ENCODE measurements around the gene CHCHD6. TPM values are rescaled to one million over a fixed set of nuclear protein-coding genes. Genes with fewer than 3 reads are reported as not detected.

Gene CHCHD6
- total and polyA plus RNA-seq, 2 of the 4 experiments (the other 2 are of a cell fraction) = 18.8 to 28.9 TPM

DNA sequence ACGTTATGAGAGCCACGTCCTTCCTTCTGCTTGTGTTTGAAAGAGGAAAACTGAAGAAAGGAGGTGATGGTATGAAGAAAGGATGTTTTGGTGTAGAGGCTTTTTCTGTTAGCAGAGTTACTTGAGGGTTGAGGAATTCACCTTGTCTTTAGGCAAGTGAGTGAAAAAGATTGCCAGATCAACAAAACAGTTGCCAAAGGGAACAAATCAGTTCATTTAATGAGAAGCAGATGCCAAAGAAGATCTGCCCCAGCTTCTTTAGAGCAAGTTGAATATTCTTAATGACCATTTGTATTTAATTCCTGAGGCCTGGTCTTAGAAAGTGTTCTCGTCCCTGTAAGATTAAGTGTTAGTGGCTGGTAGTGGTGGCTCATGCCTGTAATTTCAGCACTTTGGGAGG is 2.6 kb downstream of the CHCHD6 start:
- Histone ChIP-seq H2BK5ac (ENCODE audit: low read depth, low read length, poor library complexity, severe bottlenecking) (no peak overlapping the region), H3K4ac (ENCODE audit: low read depth, low read length) (no peak overlapping the region), H3K56ac (ENCODE audit: extremely low read depth, insufficient read depth, low read length) (no peak overlapping the region), H3K9me3 (ENCODE audit: control insufficient read depth, insufficient read depth, low read length) (no peaks in the 10 kb centered on the region), H3K9me1 (ENCODE audit: insufficient read depth, low read length) (peaks cover 4% of the 10 kb centered on the region; the same call in 1 of the 2 replicates), H3K14ac (replicated peaks; ENCODE audit: low read depth, low read length) (no peak overlapping the region), H3K36me3 (ENCODE audit: control insufficient read depth, insufficient read depth, low read length) (no peaks in the 10 kb centered on the region), H2AK9ac (replicated peaks; ENCODE audit: low read depth, low read length, poor library complexity) (no peak overlapping the region), H3K9ac (ENCODE audit: low read depth, low read length) (no peak overlapping the region), H3K18ac (ENCODE audit: low read depth, low read length) (no peak overlapping the region), H2AFZ (replicated peaks; ENCODE audit: low read length, poor library complexity) (no peak overlapping the region), H3K4me1 (ENCODE audit: control insufficient read depth, insufficient read depth, low read length) (peaks cover 4% of the 10 kb centered on the region; the same call in 1 of the 2 replicates), H3K27ac (ENCODE audit: insufficient read depth, low read length) (no peak overlapping the region), H4K20me1 (ENCODE audit: insufficient read depth, low read length) (peaks cover 3% of the 10 kb centered on the region; the same call in 1 of the 2 replicates), H4K8ac (ENCODE audit: low read depth in 2 of 2, low read length in 2 of 2) (no peak overlapping the region), H4K5ac (ENCODE audit: low read depth, low read length) (no peak overlapping the region), H4K91ac (ENCODE audit: insufficient read depth, low read depth, low read length) (no peak overlapping the region), H3K79me1 (ENCODE audit: low read depth in 1 of 2, low read length in 2 of 2) (peaks cover 11 to 22% of the 10 kb centered on the region in 2 experiments), H3K23ac (ENCODE audit: low read depth, low read length) (no peak overlapping the region), H3K27me3 (ENCODE audit: control insufficient read depth, insufficient read depth, low read length) (no peaks in the 10 kb centered on the region), H3K4me3 (ENCODE audit: insufficient read depth, low read depth, low read length) (no peak overlapping the region), H2BK15ac (ENCODE audit: low read depth, low read length) (no peak overlapping the region), H2AK5ac (ENCODE audit: low read depth, low read length) (no peak overlapping the region), H2BK120ac (ENCODE audit: low read depth, low read length) (no peak overlapping the region), H3K4me2 (ENCODE audit: low read depth, low read length) (no peak overlapping the region), H2BK20ac (ENCODE audit: low read depth, low read length) (no peak overlapping the region)
- no peak for TF ChIP-seq CHD1 (IDR thresholded peaks at IDR 0.05; ENCODE audit: low read depth, low read length)
- no peak for TF ChIP-seq RFX5 (IDR thresholded peaks at IDR 0.05; ENCODE audit: low read depth, low read length)
- no peak for TF ChIP-seq BHLHE40 (IDR thresholded peaks at IDR 0.05; ENCODE audit: low read depth, low read length)
- no peak for TF ChIP-seq FOS (IDR thresholded peaks at IDR 0.05; ENCODE audit: low read depth, low read length)
- no peak for TF ChIP-seq NFE2L2 (IDR thresholded peaks at IDR 0.05; ENCODE audit: low read depth, low read length)
- 100% methylated on average over 1 of the region's 3 CpGs; no CpG with 5 or more reads in 1 of the 2 experiments for WGBS, 2 experiments (ENCODE audit: extremely low coverage in 2 of 2, insufficient read length in 1 of 2)
- CTCF ChIA-PET = no interaction called here
- POLR2A ChIA-PET (ENCODE audit: unreplicated experiment) = no interaction called here
- dilution Hi-C loops (cut with HindIII; ENCODE audit: low sequenced_read_pairs, unreplicated experiment) = no loop called here
- no peak for DNase-seq
- BruUV-seq (replicated peaks) = no TSS peak
- intact Hi-C loops (cut with micrococcal nuclease) = no loop called here
- in situ Hi-C loops (cut with MboI; ENCODE audit: low sequenced_read_pairs) = no loop called here
- ATAC-seq (ENCODE audit: low read depth) = no peak

Data from IMR-90 (cell line).